Loucy (cell line): ENCODE measurements around the gene SOD2.

Experiments
- CTCF ChIP-seq: fragments of 200-600 bp; sonication (generic); conservative IDR thresholded peaks from 2 replicates; pipeline ENCODE4 v1.5.1; 2014; ENCODE audit warnings: mild to moderate bottlenecking, antibody characterized with exemption, low read length
- EZH2phosphoT487 ChIP-seq: fragments of 200-600 bp; IDR thresholded peaks from 2 replicates; pipeline ENCODE4 v1.6.1; 2018; ENCODE audit warnings: antibody characterized with exemption, mild to moderate bottlenecking, moderate library complexity, borderline replicate concordance

- TF ChIP-seq CTCF (no peak), EZH2phosphoT487 (no peak)
Measured at GRCh38 chr6:159742165-159742564, 49.1 kb upstream of the SOD2 start.
